ENCODE data around the gene NUCKS1.

DNA sequence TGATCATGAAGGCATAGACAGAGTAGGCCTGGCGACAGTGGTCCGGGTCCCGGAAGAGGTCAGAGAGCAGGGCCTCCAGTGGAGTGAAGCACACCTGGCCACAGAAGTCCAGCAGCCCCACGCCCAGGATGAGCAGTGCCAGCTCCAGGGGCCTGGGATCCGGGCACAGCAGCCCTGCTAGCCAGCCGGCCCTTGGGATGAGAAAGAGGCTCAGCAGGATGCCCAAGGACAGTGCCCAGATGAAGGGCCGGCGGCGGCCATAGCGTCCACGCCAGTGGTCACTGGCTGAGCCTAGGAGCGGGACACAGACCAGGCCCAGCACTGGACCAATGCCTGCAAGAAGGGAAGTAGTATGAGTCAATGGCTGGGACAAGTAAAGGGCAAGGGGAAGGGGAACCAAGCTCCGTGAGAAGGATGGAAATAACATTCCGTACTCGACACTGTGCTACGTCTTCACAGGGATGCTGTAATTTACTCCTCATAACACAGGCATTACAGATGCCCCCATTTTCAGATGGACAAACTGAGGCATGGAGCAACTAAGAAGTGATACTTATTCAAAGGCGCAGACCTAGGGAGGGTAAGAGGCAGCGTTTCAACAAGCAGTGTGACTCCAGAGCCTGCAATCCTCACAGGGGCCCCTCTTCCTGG, 86.6 kb downstream of the NUCKS1 start:
- TF ChIP-seq, protein P1, sequence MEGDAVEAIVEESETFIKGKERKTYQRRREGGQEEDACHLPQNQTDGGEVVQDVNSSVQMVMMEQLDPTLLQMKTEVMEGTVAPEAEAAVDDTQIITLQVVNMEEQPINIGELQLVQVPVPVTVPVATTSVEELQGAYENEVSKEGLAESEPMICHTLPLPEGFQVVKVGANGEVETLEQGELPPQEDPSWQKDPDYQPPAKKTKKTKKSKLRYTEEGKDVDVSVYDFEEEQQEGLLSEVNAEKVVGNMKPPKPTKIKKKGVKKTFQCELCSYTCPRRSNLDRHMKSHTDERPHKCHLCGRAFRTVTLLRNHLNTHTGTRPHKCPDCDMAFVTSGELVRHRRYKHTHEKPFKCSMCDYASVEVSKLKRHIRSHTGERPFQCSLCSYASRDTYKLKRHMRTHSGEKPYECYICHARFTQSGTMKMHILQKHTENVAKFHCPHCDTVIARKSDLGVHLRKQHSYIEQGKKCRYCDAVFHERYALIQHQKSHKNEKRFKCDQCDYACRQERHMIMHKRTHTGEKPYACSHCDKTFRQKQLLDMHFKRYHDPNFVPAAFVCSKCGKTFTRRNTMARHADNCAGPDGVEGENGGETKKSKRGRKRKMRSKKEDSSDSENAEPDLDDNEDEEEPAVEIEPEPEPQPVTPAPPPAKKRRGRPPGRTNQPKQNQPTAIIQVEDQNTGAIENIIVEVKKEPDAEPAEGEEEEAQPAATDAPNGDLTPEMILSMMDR (IDR thresholded peaks at IDR 0.05) = no peak
- TF ChIP-seq POLR2AphosphoS5 (IDR thresholded peaks at IDR 0.05; ENCODE audit: low read depth, low read length) (no peak), TCF7L2 (IDR thresholded peaks at IDR 0.05; ENCODE audit: low read depth, low read length) (no peak), SIN3A (IDR thresholded peaks at IDR 0.05; ENCODE audit: borderline replicate concordance, insufficient read depth, low read depth, low read length) (no peak)
